ENCODE data around the gene ATOH8.

DNA sequence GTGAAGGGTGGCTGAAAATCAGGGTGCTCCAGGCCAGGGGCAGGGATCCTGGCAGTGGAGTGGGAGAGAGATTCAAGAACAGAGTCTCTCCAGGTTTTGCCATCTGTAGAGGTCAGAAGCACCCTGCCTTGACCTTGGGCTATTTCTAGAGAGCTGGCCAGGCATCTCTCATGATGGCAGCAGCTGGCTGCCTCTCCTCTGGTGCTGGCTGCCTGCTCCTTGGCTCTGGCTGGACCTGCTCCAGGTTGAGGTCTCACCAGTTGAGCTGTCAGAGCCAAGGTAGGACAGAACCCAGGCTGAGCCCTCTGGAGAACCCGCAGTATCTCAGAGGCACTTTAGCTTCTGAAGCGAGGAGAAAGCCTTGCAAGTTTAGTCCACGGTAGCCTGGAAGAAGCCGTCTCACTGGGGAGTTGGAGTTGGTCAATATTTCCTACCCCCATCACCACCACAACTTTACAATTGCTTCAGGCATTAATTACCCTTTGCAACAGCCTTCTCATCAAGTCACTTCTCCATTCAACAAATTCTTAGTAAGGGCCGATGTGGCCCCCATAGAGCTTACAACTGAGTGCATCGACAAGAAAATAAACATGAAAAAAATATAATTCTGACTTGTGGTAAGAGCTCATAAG lies 34.1 kb upstream of the ATOH8 start:
- no peak for TF ChIP-seq TCF12 (IDR thresholded peaks at IDR 0.05; ENCODE audit: low read depth)
- no peak for TF ChIP-seq FOXM1 (IDR thresholded peaks at IDR 0.05; ENCODE audit: borderline replicate concordance, low read depth)

Data from Ishikawa (cell line).